Measurements from ENCODE around the gene TNKS1BP1.

The TNKS1BP1 gene

GRCh38 chr11:57273448-57274058 is 51.2 kb downstream of the TNKS1BP1 start:
- in situ Hi-C loops (cut with HindIII; ENCODE audit: low sequenced_read_pairs): no loop called here

GRCh38 chr11:57269571-57270021 is 55.2 kb downstream of the TNKS1BP1 start:
- in situ Hi-C loops (cut with HindIII; ENCODE audit: low sequenced_read_pairs): no loop called here

- in situ Hi-C loops (cut with HindIII; ENCODE audit: low sequenced_read_pairs): no loop called here
These were observed 58.6 kb downstream of the TNKS1BP1 start for GRCh38 chr11:57266157-57266556.

GRCh38 chr11:57263351-57263750 is 61.4 kb downstream of the TNKS1BP1 start:
- in situ Hi-C loops (cut with HindIII; ENCODE audit: low sequenced_read_pairs): no loop called here

- in situ Hi-C loops (cut with HindIII; ENCODE audit: low sequenced_read_pairs): no loop called here
These were observed 62.6 kb downstream of the TNKS1BP1 start for GRCh38 chr11:57262157-57262556.

GRCh38 chr11:57260937-57261783 is 63.6 kb downstream of the TNKS1BP1 start:
- in situ Hi-C loops (cut with HindIII; ENCODE audit: low sequenced_read_pairs): no loop called here

- in situ Hi-C loops (cut with HindIII; ENCODE audit: low sequenced_read_pairs): no loop called here
These were observed 68.6 kb downstream of the TNKS1BP1 start for GRCh38 chr11:57256119-57256518.

GRCh38 chr11:57255618-57256017 is 69.1 kb downstream of the TNKS1BP1 start:
- in situ Hi-C loops (cut with HindIII; ENCODE audit: low sequenced_read_pairs): no loop called here

GRCh38 chr11:57254631-57255030 is 70.1 kb downstream of the TNKS1BP1 start:
- in situ Hi-C loops (cut with HindIII; ENCODE audit: low sequenced_read_pairs): no loop called here

GRCh38 chr11:57251491-57252104 is 73.2 kb downstream of the TNKS1BP1 start:
- in situ Hi-C loops (cut with HindIII; ENCODE audit: low sequenced_read_pairs): no loop called here

- in situ Hi-C loops (cut with HindIII; ENCODE audit: low sequenced_read_pairs): no loop called here
These were observed 73.7 kb downstream of the TNKS1BP1 start for GRCh38 chr11:57251037-57251436.

Data from DLD1 (cell line).